Measurements from ENCODE around the gene DDTL. TPM values are rescaled to one million over a fixed set of nuclear protein-coding genes. Genes with fewer than 3 reads are reported as not detected.
"Not testable (repeated sequence)": the region's sequence is repeated elsewhere in the genome, so short reads cannot be mapped to it uniquely, and the experiment has no call there.

Gene DDTL
- total RNA-seq, 6 donors from 2014 or later, result 0.91 to 5.7 (median 2.5) TPM; not detected in 2

DNA sequence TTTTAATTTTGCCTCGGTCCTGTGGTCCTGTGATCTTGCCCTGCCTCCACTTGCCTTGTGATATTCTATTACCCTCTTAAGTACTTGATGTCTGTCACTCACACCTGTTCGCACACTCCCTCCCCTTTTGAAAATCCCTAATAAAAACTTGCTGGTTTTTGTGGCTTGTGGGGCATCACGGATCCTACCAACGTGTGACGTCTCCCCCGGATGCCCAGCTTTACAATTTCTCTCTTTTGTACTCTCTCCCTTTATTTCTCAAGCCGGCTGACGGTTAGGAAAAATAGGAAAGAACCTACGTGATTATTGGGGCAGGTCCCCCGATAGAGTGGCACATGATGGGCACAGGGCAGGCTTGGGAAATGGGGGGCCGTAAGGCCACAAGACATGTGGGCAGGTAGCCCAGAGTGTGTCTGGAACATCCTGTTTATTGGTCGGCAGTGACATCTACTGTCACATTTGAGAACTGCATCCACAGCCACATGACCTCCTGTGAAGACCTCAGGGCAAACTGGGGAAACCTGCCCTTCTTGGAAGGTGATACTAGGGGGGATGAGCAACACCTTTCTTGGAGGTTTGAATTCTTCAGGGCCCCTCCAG lies 10.3 kb upstream of the DDTL start:
- 25 to 28% methylated on average over 12 of the region's 12 CpGs for WGBS, 2 donors

DNA sequence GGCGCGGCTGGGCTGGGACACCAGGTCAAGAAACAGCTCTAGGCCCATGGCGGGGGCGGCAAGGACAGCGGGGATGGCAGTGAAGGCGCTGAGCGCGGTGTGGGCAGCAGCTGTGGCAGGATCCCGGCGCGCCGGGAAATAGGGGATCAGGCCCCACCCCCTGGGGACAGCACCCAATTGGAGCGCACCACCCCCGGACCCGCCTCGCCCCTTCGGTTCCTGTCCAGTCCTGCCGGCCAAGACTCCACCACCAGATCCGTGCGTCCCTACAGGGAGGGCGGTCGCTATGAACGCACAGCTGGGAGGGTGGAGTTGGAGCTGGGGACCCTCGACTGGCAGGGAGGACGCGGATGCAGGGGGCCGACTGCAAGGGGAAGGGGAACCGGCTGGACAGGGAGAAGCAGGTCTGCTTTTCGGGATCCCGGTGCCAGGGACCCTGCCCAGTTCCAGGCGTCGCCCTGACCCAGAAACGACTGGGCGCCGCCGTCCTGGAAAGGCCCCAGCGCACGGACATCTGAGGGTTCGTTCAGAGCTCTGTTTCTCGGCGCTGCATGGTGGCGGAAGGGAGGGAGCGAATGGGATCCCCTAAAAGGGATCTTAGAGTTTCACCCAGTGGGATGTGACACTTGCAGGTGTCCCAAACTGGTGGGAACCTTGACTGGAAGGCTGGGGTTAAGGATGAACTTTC lies 5.5 kb upstream of the DDTL start, which contains the start of gene GSTT2B:
TSS of gene GSTT2B (minus strand) at position 112 of the 688 bp plus-strand sequence. CDS start at position 48, 64 bp downstream.
- not testable (repeated sequence) for H3K27ac ChIP-seq, H3K9me3 ChIP-seq, H3K27me3 ChIP-seq, DNase-seq, H3K36me3 ChIP-seq, H3K4me1 ChIP-seq
- peak within 1 kb of the TSS in 1 of 4 donors; percentile 34 for H3K4me3 ChIP-seq
- no CpG with 5 or more reads among the region's 43 CpGs for WGBS, 2 donors
- ATAC-seq (ENCODE audit: low FRiP score in 2 of 2), result peak; percentile 91 to 95

More for the DNA sequence above, 10.3 kb upstream of the DDTL start:
- DNase-seq (peak in 1 of 2 donors; percentile 73), ATAC-seq (ENCODE audit: low FRiP score in 2 of 2) (peak; percentile 56 to 81)
- H3K27me3 ChIP-seq, H3K4me3 ChIP-seq, H3K9me3 ChIP-seq, H3K36me3 ChIP-seq, H3K27ac ChIP-seq, H3K4me1 ChIP-seq: not testable (repeated sequence)
- TF ChIP-seq, protein P1, sequence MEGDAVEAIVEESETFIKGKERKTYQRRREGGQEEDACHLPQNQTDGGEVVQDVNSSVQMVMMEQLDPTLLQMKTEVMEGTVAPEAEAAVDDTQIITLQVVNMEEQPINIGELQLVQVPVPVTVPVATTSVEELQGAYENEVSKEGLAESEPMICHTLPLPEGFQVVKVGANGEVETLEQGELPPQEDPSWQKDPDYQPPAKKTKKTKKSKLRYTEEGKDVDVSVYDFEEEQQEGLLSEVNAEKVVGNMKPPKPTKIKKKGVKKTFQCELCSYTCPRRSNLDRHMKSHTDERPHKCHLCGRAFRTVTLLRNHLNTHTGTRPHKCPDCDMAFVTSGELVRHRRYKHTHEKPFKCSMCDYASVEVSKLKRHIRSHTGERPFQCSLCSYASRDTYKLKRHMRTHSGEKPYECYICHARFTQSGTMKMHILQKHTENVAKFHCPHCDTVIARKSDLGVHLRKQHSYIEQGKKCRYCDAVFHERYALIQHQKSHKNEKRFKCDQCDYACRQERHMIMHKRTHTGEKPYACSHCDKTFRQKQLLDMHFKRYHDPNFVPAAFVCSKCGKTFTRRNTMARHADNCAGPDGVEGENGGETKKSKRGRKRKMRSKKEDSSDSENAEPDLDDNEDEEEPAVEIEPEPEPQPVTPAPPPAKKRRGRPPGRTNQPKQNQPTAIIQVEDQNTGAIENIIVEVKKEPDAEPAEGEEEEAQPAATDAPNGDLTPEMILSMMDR (IDR thresholded peaks at IDR 0.05), result peak; percentile 84 to 95 (median 89)

DNA sequence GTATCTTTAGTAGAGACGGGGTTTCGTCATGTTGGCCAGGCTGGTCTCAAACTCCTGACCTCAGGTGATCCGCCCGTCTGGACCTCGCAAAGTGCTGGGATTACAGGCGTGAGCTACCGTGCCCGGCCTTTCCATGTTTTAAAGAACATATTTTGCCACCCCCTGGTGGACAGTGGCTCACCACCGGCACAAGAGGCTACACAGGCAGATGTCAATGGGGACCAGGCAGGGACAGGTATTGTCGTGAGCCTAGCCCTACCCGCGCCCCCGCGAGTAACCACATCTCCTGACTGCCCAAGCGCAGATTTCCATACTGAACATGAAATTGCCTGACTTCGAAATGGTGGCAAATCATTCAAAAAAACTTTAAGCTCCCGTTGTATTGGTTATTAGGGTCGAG lies 594 bp upstream of the DDTL start:
- not testable (repeated sequence) for H3K27ac ChIP-seq, DNase-seq, H3K4me3 ChIP-seq, H3K27me3 ChIP-seq, H3K9me3 ChIP-seq
- WGBS, 2 donors, result no CpG with 5 or more reads among the region's 18 CpGs
- Histone ChIP-seq H3K36me3 (peaks cover 3 to 20% (median 13%) of the 10 kb centered on the region in 4 donors), H3K4me1 (peaks cover 0 to 10% (median 3%) of the 10 kb centered on the region in 4 donors)
- peak in 1 of 2 donors; percentile 54 for ATAC-seq (ENCODE audit: low FRiP score in 2 of 2)

DNA sequence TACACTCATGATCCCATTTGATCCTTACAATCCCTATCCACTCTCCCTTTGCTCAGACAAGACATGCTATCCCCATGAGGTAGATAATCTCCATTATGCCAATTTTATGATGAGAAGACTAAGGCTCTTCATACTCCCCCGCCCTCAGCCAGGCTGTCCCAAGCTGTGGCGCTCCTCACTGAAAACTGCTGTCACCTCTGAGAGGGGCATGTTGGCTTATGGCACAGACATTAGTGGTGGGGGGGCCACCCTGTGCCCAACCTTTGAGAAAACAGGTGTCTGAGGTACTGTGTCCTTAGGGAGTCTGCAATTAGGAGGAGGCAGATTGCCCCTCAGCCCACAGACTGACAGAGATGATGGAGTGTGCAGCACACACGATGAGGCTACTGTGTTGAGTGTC lies 2.4 kb downstream of the DDTL start:
- H3K4me1 ChIP-seq, result peaks cover 0 to 17% (median 3%) of the 10 kb centered on the region in 4 donors
- H3K4me3 ChIP-seq, result no peak overlapping the region
- no peaks in the 10 kb centered on the region for H3K27me3 ChIP-seq
- TF ChIP-seq EP300 (IDR thresholded peaks at IDR 0.05), result no peak
- TF ChIP-seq POLR2AphosphoS5 (IDR thresholded peaks at IDR 0.05), result no peak
- TF ChIP-seq POLR2A (IDR thresholded peaks at IDR 0.05), result no peak
- TF ChIP-seq, protein P1 (IDR thresholded peaks at IDR 0.05), result no peak
- H3K36me3 ChIP-seq, result peaks cover 3 to 28% (median 17%) of the 10 kb centered on the region in 4 donors
- ATAC-seq (ENCODE audit: low FRiP score in 2 of 2), result no peak
- no peak overlapping the region for H3K27ac ChIP-seq
- WGBS, 2 donors, result 83 to 95% methylated on average over 1 to 3 of the region's 3 CpGs
- DNase-seq, result no peak
- no peaks in the 10 kb centered on the region for H3K9me3 ChIP-seq

DNA sequence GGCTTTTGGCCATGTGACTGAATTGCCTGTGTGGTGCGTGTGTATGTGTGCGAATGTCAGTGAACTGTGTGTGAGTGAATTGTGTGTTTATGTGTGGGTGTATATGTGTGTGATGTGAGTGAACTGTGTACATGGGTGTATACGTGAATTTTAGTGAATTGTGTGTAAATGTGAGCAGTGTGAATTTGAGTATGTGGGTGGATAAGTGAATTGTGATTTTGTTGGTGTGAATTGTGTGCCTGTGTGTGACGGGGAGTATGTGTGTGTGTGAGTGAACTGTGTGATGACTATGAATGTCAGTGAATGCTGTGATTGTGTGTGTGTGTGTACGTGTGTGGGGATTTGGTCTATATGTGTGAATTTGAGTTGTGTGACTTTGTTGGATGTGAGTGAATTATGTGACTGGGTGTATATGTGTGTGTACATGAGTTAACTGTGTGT lies 3.5 kb downstream of the DDTL start:
- 83 to 88% methylated on average over 5 of the region's 5 CpGs for WGBS, 2 donors
- DNase-seq, result no peak
- Histone ChIP-seq H3K27me3 (no peaks in the 10 kb centered on the region), H3K4me3 (no peak overlapping the region), H3K36me3 (peaks cover 3 to 28% (median 17%) of the 10 kb centered on the region in 4 donors), H3K27ac (no peak overlapping the region), H3K9me3 (no peaks in the 10 kb centered on the region), H3K4me1 (peaks cover 0 to 17% (median 3%) of the 10 kb centered on the region in 4 donors)
- TF ChIP-seq, protein P1 (IDR thresholded peaks at IDR 0.05), result no peak
- TF ChIP-seq EP300 (IDR thresholded peaks at IDR 0.05), result no peak
- no peak for TF ChIP-seq POLR2AphosphoS5 (IDR thresholded peaks at IDR 0.05)
- TF ChIP-seq POLR2A (IDR thresholded peaks at IDR 0.05), result no peak
- ATAC-seq (ENCODE audit: low FRiP score in 2 of 2), result no peak

Data from upper lobe of left lung (tissue), 6 donors.